Testis (tissue), 3 donors: ENCODE measurements around the gene HPCAL4. TPM values are rescaled to one million over a fixed set of nuclear protein-coding genes. Genes with fewer than 3 reads are reported as not detected.

Experiments used
- DNase-seq: peaks from one replicate; pipeline ENCODE4 v3.0.0-alpha.2; 2019
- H3K27ac ChIP-seq, 2 donors: fragments of 200-600 bp; sonication (generic); one replicate each; pipeline ENCODE4 v1.5.1; 2019
- H3K27me3 ChIP-seq: fragments of 200-600 bp; sonication (generic); one replicate; pipeline ENCODE4 v1.5.1; 2019
- H3K36me3 ChIP-seq: fragments of 200-600 bp; sonication (generic); one replicate; pipeline ENCODE4 v1.5.1; 2017; ENCODE audit warnings: low read depth; ENCODE audit errors: missing control alignments
- H3K4me1 ChIP-seq: fragments of 200-600 bp; sonication (generic); one replicate; pipeline ENCODE4 v1.5.1; 2019
- H3K4me3 ChIP-seq, 2 donors: fragments of 200-600 bp; sonication (generic); one replicate each; pipeline ENCODE4 v1.5.1; 2017 to 2019
- H3K9me3 ChIP-seq: fragments of 200-600 bp; sonication (generic); one replicate; pipeline ENCODE4 v1.5.1; 2017
- POLR2A ChIP-seq: fragments of 450-650 bp; IDR thresholded peaks from one replicate; pipeline ENCODE4 v1.6.1; 2017; ENCODE audit warnings: antibody characterized with exemption, mild to moderate bottlenecking, moderate library complexity
- WGBS, 2 donors: methylation state at CpG; one replicate each; pipeline ENCODE4 v1.1.5; 2018; 5-methylcytosine and 5-hydroxymethylcytosine counted together
- intact Hi-C: fragments of 100-400 bp; cut with DNase I; formaldehyde crosslinking; loops from one replicate; pipeline ENCODE4 v1.15.1; 2023; ENCODE audit warnings: low total_unique reads
- polyA plus RNA-seq: library from polyadenylated mRNA; stranded (reverse); fragments of 350-450 nt; fragmentation: Illumina TruSeq; extraction: RNeasy Lipid Tissue Mini Kit (QIAGEN cat#74804); gene quantifications from one replicate; pipeline ENCODE4 v1.2.3, GENCODE V29; 2014; ENCODE audit warnings: low read depth, low replicate concordance; ENCODE audit not compliant: insufficient read depth
- small RNA-seq, 2 donors: library from RNA; depleted of rRNA; stranded (forward); fragments of <200 nt; gene quantifications; one replicate each; pipeline ENCODE3, GENCODE V24; 2016
- total RNA-seq, 2 donors: library from RNA; depleted of rRNA; stranded (reverse); fragments of >200 nt; gene quantifications; one replicate each; pipeline ENCODE4 v1.2.3, GENCODE V29; 2016
- TF ChIP-seq, protein P1 (sequence below), 3 experiments: fragments of 450-650 bp in 2 of 3; fragments of 200-600 bp in 1 of 3; sonication (generic) in 1 of 3; IDR thresholded peaks; one replicate each; pipeline ENCODE4 v1.5.1; 2016 to 2019; ENCODE audit warnings: antibody characterized with exemption in 3 of 3, mild to moderate bottlenecking in 2 of 3, moderate library complexity in 1 of 3

The HPCAL4 gene
- total and polyA plus RNA-seq, 3 donors from 2014 or later: 6.9 to 24.5 (median 17.3) TPM

DNA sequence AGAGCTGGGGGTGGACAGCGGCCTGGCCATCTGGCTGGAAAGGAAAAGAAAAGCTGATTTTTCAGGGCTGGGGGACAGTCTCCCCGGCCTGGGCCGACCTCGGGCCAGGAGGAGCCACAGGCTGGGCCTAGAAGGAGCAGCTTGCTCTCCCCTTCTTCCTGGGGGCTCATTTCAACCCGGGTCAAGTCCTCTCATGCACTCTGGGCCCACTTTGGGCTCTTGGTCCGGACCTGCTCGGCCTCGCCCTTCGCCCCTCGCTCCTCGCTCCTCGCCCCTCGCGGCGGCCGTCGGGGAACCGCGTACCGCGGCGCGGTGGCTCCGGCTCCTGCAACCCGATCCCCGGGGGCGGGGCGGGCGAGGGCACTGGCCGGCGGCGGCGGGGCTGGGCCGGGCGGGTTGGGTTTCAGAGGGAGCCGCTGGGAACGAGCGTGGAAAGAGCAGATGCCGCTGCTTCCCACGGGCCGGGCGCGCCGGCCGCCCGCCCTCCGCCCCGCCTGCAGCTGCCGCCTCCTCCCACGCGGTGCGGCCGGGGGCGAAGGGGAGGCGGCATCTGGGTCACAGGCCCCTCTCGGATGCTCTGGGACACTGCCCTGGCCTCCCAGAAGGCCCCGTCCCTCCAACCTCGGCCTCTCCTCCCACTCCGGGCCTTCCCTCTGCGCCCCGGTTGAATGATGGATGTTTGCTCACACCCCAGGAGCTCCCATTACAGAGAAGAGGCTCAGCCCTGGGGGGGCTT lies 58.4 kb downstream of the HPCAL4 start:
- H3K36me3 ChIP-seq: no peaks in the 10 kb centered on the region
- H3K4me3 ChIP-seq: peak overlapping the region; percentile 41 to 42
- H3K4me1 ChIP-seq: peaks cover 37% of the 10 kb centered on the region
- intact Hi-C loops: no loop called here
- WGBS, 2 donors: 2 to 15% methylated on average over 16 to 41 of the region's 61 CpGs
- peak overlapping the region in 1 of 2 donors; percentile 82 for H3K27ac ChIP-seq
- H3K9me3 ChIP-seq: no peaks in the 10 kb centered on the region
- H3K27me3 ChIP-seq: no peaks in the 10 kb centered on the region
- peak; percentile 71 for DNase-seq
- no peak for TF ChIP-seq POLR2A
- TF ChIP-seq, protein P1, sequence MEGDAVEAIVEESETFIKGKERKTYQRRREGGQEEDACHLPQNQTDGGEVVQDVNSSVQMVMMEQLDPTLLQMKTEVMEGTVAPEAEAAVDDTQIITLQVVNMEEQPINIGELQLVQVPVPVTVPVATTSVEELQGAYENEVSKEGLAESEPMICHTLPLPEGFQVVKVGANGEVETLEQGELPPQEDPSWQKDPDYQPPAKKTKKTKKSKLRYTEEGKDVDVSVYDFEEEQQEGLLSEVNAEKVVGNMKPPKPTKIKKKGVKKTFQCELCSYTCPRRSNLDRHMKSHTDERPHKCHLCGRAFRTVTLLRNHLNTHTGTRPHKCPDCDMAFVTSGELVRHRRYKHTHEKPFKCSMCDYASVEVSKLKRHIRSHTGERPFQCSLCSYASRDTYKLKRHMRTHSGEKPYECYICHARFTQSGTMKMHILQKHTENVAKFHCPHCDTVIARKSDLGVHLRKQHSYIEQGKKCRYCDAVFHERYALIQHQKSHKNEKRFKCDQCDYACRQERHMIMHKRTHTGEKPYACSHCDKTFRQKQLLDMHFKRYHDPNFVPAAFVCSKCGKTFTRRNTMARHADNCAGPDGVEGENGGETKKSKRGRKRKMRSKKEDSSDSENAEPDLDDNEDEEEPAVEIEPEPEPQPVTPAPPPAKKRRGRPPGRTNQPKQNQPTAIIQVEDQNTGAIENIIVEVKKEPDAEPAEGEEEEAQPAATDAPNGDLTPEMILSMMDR (IDR thresholded peaks at IDR 0.05): no peak

DNA sequence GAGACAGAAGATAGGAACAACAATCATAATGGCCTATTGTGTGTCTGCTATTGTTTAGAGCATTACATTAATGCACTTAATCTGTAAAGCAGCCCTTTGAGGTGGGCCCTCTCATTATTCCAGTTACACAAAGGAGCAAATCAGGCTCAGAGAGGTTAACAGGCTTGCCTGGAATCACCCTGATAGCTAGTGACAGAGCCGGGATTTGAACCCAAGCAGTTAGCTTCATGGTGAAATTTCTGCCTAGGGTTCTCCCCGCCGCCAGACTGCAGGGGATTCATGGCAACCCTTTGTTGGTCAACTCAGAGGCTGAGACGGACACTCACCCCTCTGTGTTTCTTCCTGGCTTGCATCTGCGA lies 58.9 kb downstream of the HPCAL4 start:
- 28 to 43% methylated on average over 5 of the region's 5 CpGs for WGBS, 2 donors
- TF ChIP-seq, protein P1 (IDR thresholded peaks at IDR 0.05): no peak
- no peak for TF ChIP-seq POLR2A
- Histone ChIP-seq H3K4me1 (peaks cover 37% of the 10 kb centered on the region), H3K36me3 (no peaks in the 10 kb centered on the region), H3K4me3 (peak overlapping the region; percentile 41 to 42), H3K27ac (peak overlapping the region in 1 of 2 donors; percentile 82), H3K27me3 (no peaks in the 10 kb centered on the region), H3K9me3 (no peaks in the 10 kb centered on the region)
- DNase-seq: no peak
- intact Hi-C loops: no loop called here

DNA sequence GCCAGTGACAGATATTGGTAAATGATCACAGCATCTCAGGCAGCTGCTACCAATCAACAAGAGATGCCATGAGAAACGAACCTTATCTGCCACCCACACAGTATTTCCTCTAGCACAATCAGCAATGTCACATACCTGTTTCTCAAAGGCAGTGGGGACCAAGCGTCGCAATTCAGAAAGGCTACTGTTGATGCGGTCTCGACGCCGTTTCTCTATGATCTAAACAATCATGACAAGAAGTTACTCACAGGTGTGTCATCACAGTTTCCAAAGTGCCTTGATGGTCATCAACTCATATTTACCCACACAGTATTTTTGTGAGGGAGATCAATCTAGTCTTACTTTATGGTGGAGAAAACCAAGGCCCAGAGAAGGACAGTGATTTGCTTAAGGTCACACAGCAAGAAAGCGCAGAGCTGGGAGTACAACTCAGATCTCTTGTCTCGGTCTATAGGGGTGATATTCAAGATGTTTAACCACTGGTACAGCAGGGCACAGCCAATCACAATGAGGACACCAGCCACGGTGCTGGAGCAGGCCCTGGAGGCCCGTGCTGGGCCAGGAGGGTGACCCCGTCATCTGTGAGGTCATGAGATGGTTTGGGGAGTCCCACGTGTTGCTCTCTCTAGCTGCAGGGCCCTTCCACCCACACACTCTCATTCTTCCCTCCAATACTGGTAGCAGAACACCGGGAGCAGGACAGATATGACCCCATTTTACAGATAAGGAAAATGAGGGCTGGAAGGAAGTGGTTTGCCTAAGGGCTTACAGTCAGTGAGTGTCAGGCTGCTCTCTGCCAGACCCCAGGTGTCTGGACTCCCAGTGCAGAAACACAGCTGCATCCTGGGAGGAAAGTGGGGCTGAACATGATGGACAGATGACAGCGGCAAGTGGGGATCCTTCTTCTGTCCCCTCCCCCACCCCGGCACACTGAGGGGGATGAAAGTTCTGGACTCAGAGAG lies 59.6 kb downstream of the HPCAL4 start:
- H3K36me3 ChIP-seq: no peaks in the 10 kb centered on the region
- WGBS, 2 donors: 75 to 78% methylated on average over 16 of the region's 16 CpGs
- H3K4me3 ChIP-seq: peak overlapping the region in 1 of 2 donors; percentile 41
- H3K9me3 ChIP-seq: no peaks in the 10 kb centered on the region
- intact Hi-C loops: no loop called here
- no peaks in the 10 kb centered on the region for H3K27me3 ChIP-seq
- no peak for DNase-seq
- no peak for TF ChIP-seq POLR2A
- TF ChIP-seq, protein P1 (IDR thresholded peaks at IDR 0.05): no peak
- peaks cover 41% of the 10 kb centered on the region for H3K4me1 ChIP-seq
- peak overlapping the region in 1 of 2 donors; percentile 82 for H3K27ac ChIP-seq

DNA sequence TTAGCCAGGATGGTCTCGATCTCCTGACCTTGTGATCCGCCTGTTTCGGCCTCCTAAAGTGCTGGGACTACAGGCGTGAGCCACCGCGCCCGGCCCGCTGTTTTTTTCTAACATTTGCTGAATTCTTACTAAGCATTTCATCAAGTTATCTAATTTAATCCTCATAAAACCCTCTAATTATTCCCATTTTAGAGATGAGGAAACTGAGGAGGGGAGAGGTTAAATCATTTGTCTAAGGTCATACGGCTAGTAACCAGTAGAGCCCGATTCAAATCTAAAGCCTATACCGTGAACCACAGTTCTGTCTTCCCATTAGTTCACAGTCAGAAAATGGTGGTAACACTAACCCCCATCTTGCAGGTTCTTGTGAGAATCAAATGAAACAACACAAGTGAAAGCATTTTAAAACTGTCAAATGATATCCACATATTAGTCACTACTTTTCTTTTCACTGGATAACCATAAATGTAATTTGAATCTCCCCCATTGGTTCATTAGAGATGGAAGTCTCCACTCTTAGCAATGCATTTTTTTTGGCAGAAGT lies 62.4 kb downstream of the HPCAL4 start:
- 96 to 99% methylated on average over 11 of the region's 11 CpGs for WGBS, 2 donors
- Histone ChIP-seq H3K27ac (peak overlapping the region in 1 of 2 donors; percentile 2), H3K36me3 (no peaks in the 10 kb centered on the region), H3K27me3 (no peaks in the 10 kb centered on the region), H3K4me3 (no peak overlapping the region), H3K4me1 (peaks cover 52% of the 10 kb centered on the region), H3K9me3 (no peaks in the 10 kb centered on the region)
- no peak for DNase-seq
- TF ChIP-seq, protein P1 (IDR thresholded peaks at IDR 0.05): no peak
- intact Hi-C loops: no loop called here

Small RNA genes lying within 50 kb of the gene (small RNA-seq; reads per million reads assigned to genes)
- 0 reads per million in 2 donors for gene RNU7-121P

Other genes starting within 250 kb of the HPCAL4 start
- gene BMP8A, start 199.8 kb downstream of the HPCAL4 start, total RNA-seq: 10 to 100 TPM in 1 of 2 donors, 1 to 10 TPM in 1; 5.6 to 15.0 TPM
- gene BMP8A, start 199.8 kb downstream of the HPCAL4 start, polyA plus RNA-seq: 4.3 TPM
- gene PABPC4, start 114.6 kb downstream of the HPCAL4 start, total RNA-seq: 100 to 1,000 TPM; 407 to 411 TPM
- gene PABPC4, start 114.6 kb downstream of the HPCAL4 start, polyA plus RNA-seq: 229 TPM
- gene HEYL, start 51.8 kb downstream of the HPCAL4 start, total RNA-seq: 10 to 100 TPM; 52.8 to 55.5 TPM
- 44.7 TPM for gene HEYL, start 51.8 kb downstream of the HPCAL4 start, polyA plus RNA-seq
- 1 to 10 TPM; 2.1 to 3.2 TPM for gene NT5C1A, start 19.3 kb downstream of the HPCAL4 start, total RNA-seq
- gene NT5C1A, start 19.3 kb downstream of the HPCAL4 start, polyA plus RNA-seq: 1.0 TPM
- gene PPIE, start 47.4 kb upstream of the HPCAL4 start, total RNA-seq: 10 to 100 TPM; 71.5 to 82.8 TPM
- gene PPIE, start 47.4 kb upstream of the HPCAL4 start, polyA plus RNA-seq: 109 TPM
- gene OXCT2, start 79.9 kb upstream of the HPCAL4 start, total RNA-seq: 10 to 100 TPM; 28.6 to 90.0 TPM
- gene OXCT2, start 79.9 kb upstream of the HPCAL4 start, polyA plus RNA-seq: 78.8 TPM
- 1 to 10 TPM; 5.5 to 5.6 TPM for gene BMP8B, start 97.4 kb upstream of the HPCAL4 start, total RNA-seq
- 4.4 TPM for gene BMP8B, start 97.4 kb upstream of the HPCAL4 start, polyA plus RNA-seq
- gene TRIT1, start 192.1 kb upstream of the HPCAL4 start, total RNA-seq: 10 to 100 TPM; 21.4 to 21.7 TPM
- 20.5 TPM for gene TRIT1, start 192.1 kb upstream of the HPCAL4 start, polyA plus RNA-seq
- 1 to 10 TPM; 3.3 to 4.6 TPM for gene MYCL, start 210.5 kb upstream of the HPCAL4 start, total RNA-seq
- gene MYCL, start 210.5 kb upstream of the HPCAL4 start, polyA plus RNA-seq: 3.1 TPM